HFFc6 (cell line): ENCODE measurements around the gene NKAPD1. TPM values are rescaled to one million over a fixed set of nuclear protein-coding genes. Genes with fewer than 3 reads are reported as not detected.
"Not testable (repeated sequence)": the region's sequence is repeated elsewhere in the genome, so short reads cannot be mapped to it uniquely, and the experiment has no call there.

Experiments
- DNase-seq: peaks from one replicate; pipeline ENCODE4 v3.0.0-alpha.2; 2018
- H3K27ac Mint-ChIP-seq: 2 replicates; pipeline ENCODE4 v1.8.0; 2020; ENCODE audit warnings: mild to moderate bottlenecking, mixed read lengths
- H3K27me3 Mint-ChIP-seq: 2 replicates; pipeline ENCODE4 v1.8.0; 2021; ENCODE audit warnings: mild to moderate bottlenecking, moderate library complexity, mixed read lengths; ENCODE audit not compliant: insufficient read depth
- H3K36me3 Mint-ChIP-seq: 2 replicates; pipeline ENCODE4 v1.8.0; 2021; ENCODE audit warnings: low read depth, mixed read lengths
- H3K4me1 Mint-ChIP-seq: 2 replicates; pipeline ENCODE4 v1.8.0; 2020; ENCODE audit warnings: low read depth, mixed read lengths
- H3K4me3 Mint-ChIP-seq: 2 replicates; pipeline ENCODE4 v1.8.0; 2020; ENCODE audit warnings: mild to moderate bottlenecking, moderate library complexity, mixed read lengths
- H3K9me3 Mint-ChIP-seq: 2 replicates; pipeline ENCODE4 v1.8.0; 2020; ENCODE audit warnings: mild to moderate bottlenecking, mixed read lengths
- CTCF ChIP-seq: fragments of 200-600 bp; sonication (generic); IDR thresholded peaks from 2 replicates; pipeline ENCODE4 v1.5.0; 2021; ENCODE audit warnings: antibody characterized with exemption, mild to moderate bottlenecking
- total RNA-seq, 6 experiments: library from RNA; stranded (reverse); fragmentation: NEBNext Ultra II Directional; extraction: Animal tissue kit (Norgen Biotek cat#: 25700); gene quantifications; 2 replicates in 1 of 6; 3 replicates in 5 of 6; pipeline ENCODE4 v1.2.3, GENCODE V29; 2021

NKAPD1 gene
- total RNA-seq, 6 experiments from 2014 or later, result 17.0 to 22.2 (median 19.8) TPM

DNA sequence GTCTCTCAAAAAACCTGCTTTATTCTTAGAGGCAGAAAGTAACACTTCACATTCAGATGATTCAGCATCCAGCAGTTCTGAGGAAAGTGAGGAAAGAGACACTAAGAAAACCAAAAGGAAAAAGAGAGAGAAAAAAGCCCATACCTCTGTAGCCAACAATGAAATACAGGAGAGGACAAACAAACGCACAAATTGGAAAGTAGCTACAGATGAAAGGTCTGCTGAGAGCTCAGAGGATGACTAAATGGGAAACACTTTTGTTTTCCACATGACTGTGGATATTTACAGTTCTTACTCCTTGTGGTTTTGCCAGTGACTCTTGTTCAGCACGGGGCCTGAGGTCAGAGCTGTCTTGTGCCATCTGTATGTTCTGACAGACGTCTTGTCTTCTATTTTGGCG lies 8.6 kb downstream of the NKAPD1 start:
- Mint-ChIP-seq H3K9me3 (no peaks in the 10 kb centered on the region), H3K27me3 (peaks cover 4% of the 10 kb centered on the region), H3K36me3 (peaks cover 48% of the 10 kb centered on the region), H3K27ac (peak overlapping the region; percentile 79), H3K4me3 (no peak overlapping the region), H3K4me1 (peaks cover 51% of the 10 kb centered on the region)
- TF ChIP-seq CTCF, result no peak
- DNase-seq, result peak; percentile 78

GRCh38 chr11:112085822-112086421 lies 11.8 kb downstream of the NKAPD1 start:
- peak overlapping the region; percentile 97 for H3K4me3 Mint-ChIP-seq
- H3K36me3 Mint-ChIP-seq, result peaks cover 64% of the 10 kb centered on the region
- H3K4me1 Mint-ChIP-seq, result peaks cover 70% of the 10 kb centered on the region
- peaks cover 5% of the 10 kb centered on the region for H3K27me3 Mint-ChIP-seq
- no peak for TF ChIP-seq CTCF
- H3K27ac Mint-ChIP-seq, result peak overlapping the region; percentile 94
- no peaks in the 10 kb centered on the region for H3K9me3 Mint-ChIP-seq
- peak; percentile 22 for DNase-seq

DNA sequence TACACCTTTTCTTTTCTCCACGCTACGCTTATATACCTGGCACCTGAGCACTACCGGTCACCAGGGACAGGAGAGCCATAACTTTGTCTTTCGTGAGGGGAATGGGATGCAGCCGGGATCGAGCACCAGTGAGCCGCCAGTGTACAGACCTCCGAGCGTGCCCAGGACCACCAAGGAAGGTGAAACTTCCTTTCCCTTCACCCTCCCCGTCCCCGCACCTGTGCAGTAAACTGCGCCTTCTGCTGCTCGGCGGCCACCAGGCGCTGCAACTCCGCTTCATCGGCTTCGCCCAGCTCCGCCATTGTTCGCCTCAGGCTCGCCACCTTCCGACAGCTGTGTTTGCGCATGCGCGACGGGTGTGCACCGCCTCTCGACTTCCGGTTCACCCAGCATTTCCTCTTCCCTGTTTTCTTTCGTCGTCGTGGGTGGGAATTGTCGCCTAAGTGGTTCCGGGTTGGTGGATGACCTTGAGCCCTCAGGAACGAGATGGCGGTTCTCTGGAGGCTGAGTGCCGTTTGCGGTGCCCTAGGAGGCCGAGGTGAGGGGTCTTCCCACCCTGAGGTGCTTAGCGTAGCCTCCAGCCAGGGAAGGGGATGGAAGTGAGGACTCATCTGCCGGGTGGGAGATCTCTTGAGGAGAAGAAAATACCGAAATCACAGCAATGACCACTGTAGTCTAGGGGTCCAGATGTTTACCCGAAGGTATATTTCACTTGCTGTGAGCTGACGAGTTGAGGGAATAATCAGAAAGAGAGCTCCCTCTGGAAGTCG lies 12.5 kb downstream of the NKAPD1 start, which contains the start of the genes SDHD and TIMM8B:
Gene SDHD, plus strand, starts transcription at position 452 of the 770 bp plus-strand sequence. Its CDS starts 35 bp downstream, at position 487.
Gene TIMM8B, minus strand, starts transcription at position 335 of the 770 bp plus-strand sequence. Its CDS starts 33 bp downstream, at position 302.
- Mint-ChIP-seq H3K4me3 (peak within 1 kb of the TSS; percentile 97), H3K27ac (peak within 1 kb of the TSS; percentile 94), H3K27me3 (peaks cover 5% of the 10 kb centered on the region), H3K36me3 (peaks cover 69% of the 10 kb centered on the region), H3K9me3 (no peaks in the 10 kb centered on the region), H3K4me1 (peaks cover 74% of the 10 kb centered on the region)
- peak; percentile 64 for TF ChIP-seq CTCF
- peak; percentile 97 for DNase-seq

DNA sequence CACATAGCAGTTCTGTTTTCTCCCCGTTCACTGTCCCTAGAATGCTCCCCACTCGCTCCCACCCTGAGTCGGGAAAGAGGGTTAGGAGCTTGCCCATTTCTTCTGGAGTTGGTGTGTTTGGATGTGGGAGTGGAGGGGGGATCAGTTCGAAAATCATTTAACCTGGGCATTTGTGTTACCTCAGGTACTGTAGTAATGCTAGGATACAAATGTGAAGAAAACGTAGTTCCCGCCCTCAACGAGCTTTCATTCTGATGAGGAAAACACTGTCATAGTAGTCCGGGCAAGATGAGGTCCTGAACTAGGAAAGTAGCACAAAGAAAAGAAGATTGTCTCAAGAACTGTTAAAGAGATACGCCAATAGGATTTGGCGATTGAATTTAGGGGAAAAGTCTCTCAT lies 13.1 kb downstream of the NKAPD1 start:
- Mint-ChIP-seq H3K4me3 (peak overlapping the region; percentile 97), H3K27ac (peak overlapping the region; percentile 94), H3K4me1 (peaks cover 68% of the 10 kb centered on the region), H3K27me3 (peaks cover 5% of the 10 kb centered on the region), H3K36me3 (peaks cover 71% of the 10 kb centered on the region), H3K9me3 (no peaks in the 10 kb centered on the region)
- DNase-seq, result no peak
- TF ChIP-seq CTCF, result no peak

DNA sequence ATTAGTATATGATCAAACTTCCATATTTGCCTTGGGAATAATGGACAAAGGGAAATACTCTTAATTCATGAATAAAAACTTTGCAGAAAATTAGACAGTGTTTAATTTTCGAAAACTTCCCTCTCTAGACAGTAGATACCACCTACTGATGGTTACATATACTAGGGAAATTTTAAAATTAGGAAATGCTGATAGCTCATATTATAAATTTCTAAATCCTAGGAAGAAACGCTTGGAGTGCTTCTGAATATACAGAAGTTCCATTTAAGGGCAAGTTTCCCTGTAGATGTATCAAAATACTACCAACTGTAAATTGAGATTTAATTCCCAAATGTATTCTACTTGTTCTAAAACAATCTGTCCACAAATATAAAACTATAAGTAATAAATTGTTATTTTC lies 21.2 kb downstream of the NKAPD1 start:
- not testable (repeated sequence) for DNase-seq, H3K4me3 Mint-ChIP-seq, H3K27me3 Mint-ChIP-seq, H3K9me3 Mint-ChIP-seq, H3K27ac Mint-ChIP-seq
- peaks cover 27% of the 10 kb centered on the region for H3K4me1 Mint-ChIP-seq
- peaks cover 31% of the 10 kb centered on the region for H3K36me3 Mint-ChIP-seq

DNA sequence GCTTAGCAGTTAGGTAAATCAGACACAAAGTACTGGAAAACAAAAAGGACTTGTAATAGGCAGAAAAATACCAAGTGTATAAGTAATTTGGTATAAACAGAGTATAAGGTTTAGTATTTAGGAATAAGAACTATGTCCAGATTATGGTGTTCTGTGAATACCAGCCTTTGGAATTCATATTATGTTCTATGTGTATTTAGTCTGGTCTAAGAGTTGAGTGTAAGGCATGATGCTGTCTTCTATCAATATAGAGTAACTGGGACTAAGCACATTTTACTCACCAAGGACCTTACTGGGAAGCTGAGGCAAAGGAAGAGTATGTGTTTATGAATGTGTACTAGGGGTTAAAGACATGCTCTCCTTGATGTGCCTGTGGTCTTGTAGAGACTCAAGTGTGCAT lies 22.1 kb downstream of the NKAPD1 start:
- H3K36me3 Mint-ChIP-seq, result peaks cover 28% of the 10 kb centered on the region
- DNase-seq, result peak; percentile 20
- H3K9me3 Mint-ChIP-seq, result no peaks in the 10 kb centered on the region

More for the DNA sequence above, 22.1 kb downstream of the NKAPD1 start:
- H3K27me3 Mint-ChIP-seq, result no peaks in the 10 kb centered on the region; the same call in 1 of the 2 replicates
- H3K4me1 Mint-ChIP-seq, result peaks cover 32% of the 10 kb centered on the region
- H3K4me3 Mint-ChIP-seq, result no peak overlapping the region
- no peak for TF ChIP-seq CTCF
- peak overlapping the region; percentile 67 for H3K27ac Mint-ChIP-seq
